Measurements from ENCODE around the gene CFAP61.
"Not testable (repeated sequence)": the region's sequence is repeated elsewhere in the genome, so short reads cannot be mapped to it uniquely, and the experiment has no call there.

CFAP61 gene

GRCh38 chr20:20338133-20338730 lies 285.9 kb downstream of the CFAP61 start:
- DNase-seq: no peak

GRCh38 chr20:20340443-20340842 lies 288.1 kb downstream of the CFAP61 start:
- no peak for DNase-seq

DNA sequence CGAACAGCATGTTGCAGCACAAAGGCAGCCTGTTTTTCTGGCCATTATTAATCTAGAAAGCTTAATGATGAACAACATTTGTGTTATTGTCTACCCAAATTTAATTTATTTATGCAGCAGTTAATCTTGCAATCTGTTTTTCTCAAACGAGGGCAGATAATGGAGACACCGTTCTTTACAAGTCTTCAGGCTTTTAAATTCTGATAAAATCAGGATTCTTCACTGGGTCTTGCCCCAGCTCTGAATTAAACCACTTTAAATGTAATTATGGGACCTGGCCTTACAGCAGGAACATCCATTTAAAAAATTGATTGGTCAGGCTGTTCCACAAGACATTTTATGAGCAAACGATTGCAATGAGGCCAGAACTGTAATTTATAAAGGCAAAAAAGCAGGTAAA lies 289.0 kb downstream of the CFAP61 start:
- no peak for DNase-seq

- DNase-seq: no peak
Observed at GRCh38 chr20:20342066-20342465, 289.7 kb downstream of the CFAP61 start.

DNA sequence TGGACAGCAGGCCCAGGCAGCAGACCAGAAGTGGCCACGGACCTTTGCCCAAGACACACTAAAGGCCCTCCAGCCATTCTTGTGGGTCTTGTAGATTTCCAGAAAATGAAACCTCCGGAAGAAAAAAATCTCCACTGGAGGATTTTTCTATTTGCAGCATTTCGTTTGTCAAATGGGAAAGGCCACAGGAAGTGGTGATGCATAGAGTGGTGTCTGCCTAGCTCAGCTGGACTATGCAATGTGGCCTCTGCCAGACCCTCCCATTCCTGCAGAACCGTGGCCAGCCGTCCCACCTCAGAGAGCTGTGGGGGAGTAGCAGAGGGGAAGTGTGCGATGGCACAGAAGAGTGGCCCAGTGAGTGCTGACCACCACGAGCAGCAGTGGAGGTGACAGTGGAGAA lies 291.6 kb downstream of the CFAP61 start:
- no peak for DNase-seq

- no peak for DNase-seq
Observed at GRCh38 chr20:20344476-20344875, 292.1 kb downstream of the CFAP61 start.

DNA sequence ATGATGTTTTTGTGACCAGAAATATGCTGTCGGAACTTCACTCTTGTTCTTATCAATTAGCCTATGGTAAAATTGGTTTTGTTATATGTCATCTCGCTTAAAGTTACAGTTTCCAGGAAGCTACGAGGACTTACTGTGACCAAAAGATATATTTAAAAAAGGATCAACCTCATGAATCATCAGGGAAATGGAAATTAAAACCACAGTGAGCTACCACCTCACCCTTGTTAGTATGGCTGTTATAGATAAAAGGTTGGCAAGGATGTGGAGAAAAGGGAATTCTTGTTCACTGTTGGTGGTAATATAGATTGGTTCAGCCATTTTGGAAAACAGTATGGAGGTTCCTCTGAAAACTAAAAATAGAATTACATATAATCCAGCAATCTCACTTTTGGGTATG lies 301.2 kb downstream of the CFAP61 start:
- no peak for DNase-seq

- DNase-seq: not testable (repeated sequence)
Observed at GRCh38 chr20:20355503-20355902, 303.2 kb downstream of the CFAP61 start.

GRCh38 chr20:20358801-20359200 lies 306.5 kb downstream of the CFAP61 start:
- no peak for DNase-seq

DNA sequence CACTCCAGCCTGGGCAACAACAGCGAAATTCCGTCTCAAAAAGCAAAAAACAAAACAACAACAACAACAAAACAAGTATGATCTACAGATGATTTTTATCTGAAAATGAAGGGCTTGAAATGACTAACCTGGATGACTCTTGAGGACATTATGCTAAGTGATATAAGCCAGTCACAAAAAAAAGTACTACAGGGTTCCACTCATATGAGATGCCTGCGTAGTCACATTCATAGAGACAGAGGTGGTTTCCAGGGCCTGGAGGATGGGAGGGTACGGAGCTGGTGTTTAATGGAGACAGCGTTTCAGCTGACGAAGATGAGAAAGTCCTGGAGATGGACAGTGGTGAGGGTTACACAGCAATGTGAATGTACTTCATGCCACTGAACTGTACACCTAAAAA lies 307.3 kb downstream of the CFAP61 start:
- no peak for DNase-seq

DNA sequence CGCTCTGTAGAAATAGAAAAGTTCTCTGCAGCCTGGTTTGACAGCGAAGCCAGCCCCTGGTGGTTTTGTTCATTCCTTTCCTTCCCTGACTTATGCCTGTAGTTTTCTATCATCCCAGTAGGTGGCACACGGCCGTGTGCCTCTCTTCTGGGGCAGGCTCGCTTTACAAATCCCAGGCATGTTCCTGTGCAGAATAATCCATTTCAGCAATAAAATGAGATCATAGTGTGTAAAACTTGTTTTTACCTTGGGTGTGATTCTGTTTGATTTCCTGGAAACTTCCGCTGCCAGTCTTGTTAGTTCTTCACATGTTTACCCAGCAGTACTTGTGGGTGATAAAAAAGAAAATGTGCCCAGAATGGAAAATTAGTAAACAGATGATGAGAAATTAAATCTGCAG lies 308.1 kb downstream of the CFAP61 start:
- peak; percentile 58 for DNase-seq

DNA sequence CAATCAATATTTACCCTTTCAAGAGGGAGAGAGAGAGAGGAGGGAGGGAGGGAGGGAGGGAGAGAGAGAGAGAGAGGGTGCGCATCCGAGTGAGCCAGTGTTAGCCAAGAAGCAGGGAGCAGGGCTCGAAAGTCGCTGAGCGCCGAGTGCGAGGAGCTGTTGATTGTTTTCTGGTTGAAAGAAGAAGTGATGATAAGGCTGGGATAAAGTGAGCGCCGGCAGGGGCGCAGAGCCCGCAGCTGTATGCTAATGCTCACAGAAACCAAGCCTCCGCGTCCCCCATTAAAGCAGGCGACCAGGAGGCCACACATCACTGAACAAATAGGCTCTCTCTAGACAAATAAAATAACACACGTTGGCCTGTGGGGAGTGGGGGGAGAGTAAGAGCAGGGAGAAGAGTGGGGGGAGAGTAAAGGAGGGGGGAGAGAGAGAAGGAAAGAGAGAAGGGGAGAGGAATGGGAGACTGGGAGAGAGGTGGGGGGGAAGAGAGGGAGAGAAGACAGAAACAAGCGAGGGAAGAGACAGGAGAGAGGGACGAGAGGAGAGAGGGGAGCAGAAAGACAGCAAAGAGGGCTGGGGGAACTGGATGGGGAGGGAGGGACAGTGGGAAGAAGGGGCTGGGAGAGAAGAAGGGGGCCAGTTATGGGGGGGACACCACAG lies 310.6 kb downstream of the CFAP61 start:
- peak; percentile 63 for DNase-seq

- DNase-seq: no peak
Observed at GRCh38 chr20:20363434-20363798, 311.1 kb downstream of the CFAP61 start.

GRCh38 chr20:20363799-20364592 lies 311.7 kb downstream of the CFAP61 start:
- no peak for DNase-seq

DNA sequence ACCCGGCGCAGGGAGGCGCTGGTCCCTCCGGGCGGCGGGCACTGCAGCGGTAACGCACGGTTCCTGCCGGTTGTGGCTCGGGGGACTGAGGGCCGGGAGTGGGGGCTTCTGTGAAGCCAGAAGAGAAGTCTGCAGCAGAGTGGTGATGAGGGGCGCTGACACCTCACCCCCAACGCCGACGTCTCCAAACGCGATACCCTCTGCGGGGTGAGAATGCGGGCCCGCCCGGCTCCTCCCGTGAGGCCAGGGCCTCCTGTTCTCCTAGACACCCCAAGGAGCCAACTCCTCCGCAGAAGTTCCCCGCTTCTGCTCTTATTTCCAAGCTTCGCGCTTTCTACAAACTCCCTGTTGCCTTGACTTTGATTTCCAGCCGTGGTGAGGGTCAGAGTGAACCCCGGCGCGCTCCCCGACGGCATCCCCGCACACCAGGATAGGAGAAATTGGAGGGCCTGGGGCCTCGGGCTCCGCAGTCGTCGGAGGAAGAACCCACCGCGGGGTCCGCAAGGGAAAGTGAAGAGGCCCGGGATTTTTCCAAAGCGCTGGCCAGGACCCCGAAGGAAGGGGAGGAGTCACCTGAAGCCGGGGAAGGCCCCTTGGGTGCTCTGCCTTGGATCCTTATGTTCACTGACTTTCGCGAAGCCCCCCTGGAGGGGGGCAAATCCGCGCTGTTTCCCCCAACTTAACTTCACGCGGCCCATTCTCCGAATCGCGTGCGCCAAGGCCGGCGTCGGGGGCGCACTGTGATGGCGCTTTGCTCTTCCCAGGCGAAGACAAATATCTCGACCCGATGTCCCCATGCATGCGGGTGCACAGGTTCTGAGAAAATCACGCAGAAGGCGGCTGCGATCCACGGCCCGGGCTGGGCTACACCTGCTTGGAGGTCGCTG lies 312.5 kb downstream of the CFAP61 start:
- DNase-seq: no peak

- no peak for DNase-seq
Observed at GRCh38 chr20:20365480-20366161, 313.3 kb downstream of the CFAP61 start.

DNA sequence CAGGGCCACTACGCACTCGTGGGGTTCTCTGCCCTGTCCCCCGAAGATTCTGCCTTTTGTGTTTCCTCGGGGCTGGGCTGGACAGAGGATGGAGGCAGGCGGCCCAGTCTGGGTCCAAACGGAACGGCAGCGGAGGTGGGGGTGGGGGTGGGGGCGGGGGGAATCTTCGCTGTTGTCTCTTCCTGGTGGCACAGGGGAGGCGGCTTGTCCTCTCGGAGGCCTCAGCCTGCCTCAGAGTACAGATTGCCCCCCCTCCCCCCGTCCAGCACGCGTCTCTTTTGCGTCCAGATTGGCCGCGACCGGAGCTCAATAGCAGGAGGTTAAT lies 314.2 kb downstream of the CFAP61 start:
- no peak for DNase-seq

- peak; percentile 34 for DNase-seq
Observed at GRCh38 chr20:20366876-20367574, 314.7 kb downstream of the CFAP61 start.

- peak; percentile 93 for DNase-seq
Observed at GRCh38 chr20:20367575-20368417, 315.5 kb downstream of the CFAP61 start, which contains the start of gene INSM1. INSM1 (plus strand) TSS chr20:20368104; CDS start chr20:20368268, 164 bp downstream.

DNA sequence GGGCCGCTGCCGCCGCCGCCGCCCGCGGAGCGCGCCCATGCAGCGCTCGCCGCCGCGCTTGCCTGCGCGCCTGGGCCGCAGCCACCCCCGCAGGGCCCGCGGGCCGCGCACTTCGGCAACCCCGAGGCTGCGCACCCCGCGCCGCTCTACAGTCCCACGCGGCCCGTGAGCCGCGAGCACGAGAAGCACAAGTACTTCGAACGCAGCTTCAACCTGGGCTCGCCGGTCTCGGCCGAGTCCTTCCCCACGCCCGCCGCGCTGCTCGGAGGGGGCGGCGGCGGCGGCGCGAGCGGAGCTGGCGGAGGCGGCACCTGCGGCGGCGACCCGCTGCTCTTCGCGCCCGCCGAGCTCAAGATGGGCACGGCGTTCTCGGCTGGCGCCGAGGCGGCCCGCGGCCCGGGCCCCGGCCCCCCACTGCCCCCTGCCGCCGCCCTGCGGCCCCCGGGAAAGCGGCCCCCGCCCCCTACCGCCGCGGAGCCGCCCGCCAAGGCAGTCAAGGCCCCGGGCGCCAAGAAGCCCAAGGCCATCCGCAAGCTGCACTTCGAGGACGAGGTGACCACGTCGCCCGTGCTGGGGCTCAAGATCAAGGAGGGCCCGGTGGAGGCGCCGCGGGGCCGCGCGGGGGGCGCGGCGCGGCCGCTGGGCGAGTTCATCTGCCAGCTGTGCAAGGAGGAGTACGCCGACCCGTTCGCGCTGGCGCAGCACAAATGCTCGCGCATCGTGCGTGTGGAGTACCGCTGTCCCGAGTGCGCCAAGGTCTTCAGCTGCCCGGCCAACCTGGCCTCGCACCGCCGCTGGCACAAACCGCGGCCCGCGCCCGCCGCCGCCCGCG lies 316.3 kb downstream of the CFAP61 start:
- no peak for DNase-seq
